ENCODE measurements around the gene MKI67. TPM values are rescaled to one million over a fixed set of nuclear protein-coding genes. Genes with fewer than 3 reads are reported as not detected.

The MKI67 gene
- total and polyA plus RNA-seq, 9 of the 15 experiments (the other 6 are each of a cell fraction or from before 2014, with no cell fraction given), result 11.8 to 86.5 (median 36.0) TPM

DNA sequence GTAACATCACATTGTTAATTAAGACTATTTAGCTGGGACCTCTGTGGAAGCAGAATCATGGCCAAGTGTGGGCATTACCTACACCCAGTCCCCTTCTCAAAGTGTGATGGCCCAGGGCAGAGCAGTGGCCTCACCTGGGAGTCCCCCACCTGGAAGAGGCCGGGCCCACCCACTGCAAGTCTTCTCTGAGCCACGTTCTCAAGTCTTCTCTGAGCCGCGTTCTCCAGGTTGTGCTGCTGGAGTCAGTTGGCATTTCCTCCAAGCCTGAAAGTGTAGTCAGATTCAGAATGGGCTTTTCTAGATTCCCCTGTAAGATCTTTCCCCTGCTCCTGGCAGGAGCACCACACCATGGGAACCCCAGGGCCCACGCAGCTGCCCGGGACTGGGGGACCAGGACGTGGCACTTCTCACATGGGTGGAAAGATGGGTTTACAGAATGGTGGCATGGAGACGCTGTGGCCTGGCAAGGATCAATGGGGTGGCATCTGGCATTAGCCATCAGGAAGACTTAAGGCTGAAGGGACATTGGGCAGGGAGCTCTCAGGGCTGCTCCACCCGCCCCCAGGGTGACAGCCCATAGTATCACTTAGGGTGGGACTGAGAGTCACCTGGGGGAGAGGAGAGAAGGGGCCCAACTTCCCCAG, 68.0 kb downstream of the MKI67 start:
- no peak overlapping the region for H3K4me2 ChIP-seq (ENCODE audit: insufficient read depth, low read length)
- CTCF ChIA-PET (ENCODE audit: low intra/inter-chr PET ratio), result no interaction called here
- TF ChIP-seq, protein P1, sequence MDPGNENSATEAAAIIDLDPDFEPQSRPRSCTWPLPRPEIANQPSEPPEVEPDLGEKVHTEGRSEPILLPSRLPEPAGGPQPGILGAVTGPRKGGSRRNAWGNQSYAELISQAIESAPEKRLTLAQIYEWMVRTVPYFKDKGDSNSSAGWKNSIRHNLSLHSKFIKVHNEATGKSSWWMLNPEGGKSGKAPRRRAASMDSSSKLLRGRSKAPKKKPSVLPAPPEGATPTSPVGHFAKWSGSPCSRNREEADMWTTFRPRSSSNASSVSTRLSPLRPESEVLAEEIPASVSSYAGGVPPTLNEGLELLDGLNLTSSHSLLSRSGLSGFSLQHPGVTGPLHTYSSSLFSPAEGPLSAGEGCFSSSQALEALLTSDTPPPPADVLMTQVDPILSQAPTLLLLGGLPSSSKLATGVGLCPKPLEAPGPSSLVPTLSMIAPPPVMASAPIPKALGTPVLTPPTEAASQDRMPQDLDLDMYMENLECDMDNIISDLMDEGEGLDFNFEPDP (CRISPR knock-in tag; IDR thresholded peaks at IDR 0.05), result no peak
- TF ChIP-seq ARID1B (IDR thresholded peaks at IDR 0.05) (no peak), PPARD (CRISPR knock-in tag; IDR thresholded peaks at IDR 0.05) (no peak)
- TF ChIP-seq, protein P2, sequence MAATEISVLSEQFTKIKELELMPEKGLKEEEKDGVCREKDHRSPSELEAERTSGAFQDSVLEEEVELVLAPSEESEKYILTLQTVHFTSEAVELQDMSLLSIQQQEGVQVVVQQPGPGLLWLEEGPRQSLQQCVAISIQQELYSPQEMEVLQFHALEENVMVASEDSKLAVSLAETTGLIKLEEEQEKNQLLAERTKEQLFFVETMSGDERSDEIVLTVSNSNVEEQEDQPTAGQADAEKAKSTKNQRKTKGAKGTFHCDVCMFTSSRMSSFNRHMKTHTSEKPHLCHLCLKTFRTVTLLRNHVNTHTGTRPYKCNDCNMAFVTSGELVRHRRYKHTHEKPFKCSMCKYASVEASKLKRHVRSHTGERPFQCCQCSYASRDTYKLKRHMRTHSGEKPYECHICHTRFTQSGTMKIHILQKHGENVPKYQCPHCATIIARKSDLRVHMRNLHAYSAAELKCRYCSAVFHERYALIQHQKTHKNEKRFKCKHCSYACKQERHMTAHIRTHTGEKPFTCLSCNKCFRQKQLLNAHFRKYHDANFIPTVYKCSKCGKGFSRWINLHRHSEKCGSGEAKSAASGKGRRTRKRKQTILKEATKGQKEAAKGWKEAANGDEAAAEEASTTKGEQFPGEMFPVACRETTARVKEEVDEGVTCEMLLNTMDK (IDR thresholded peaks at IDR 0.05; ENCODE audit: borderline replicate concordance, insufficient read depth, low read depth, low read length, poor library complexity, severe bottlenecking), result no peak
- TF ChIP-seq, protein P3, sequence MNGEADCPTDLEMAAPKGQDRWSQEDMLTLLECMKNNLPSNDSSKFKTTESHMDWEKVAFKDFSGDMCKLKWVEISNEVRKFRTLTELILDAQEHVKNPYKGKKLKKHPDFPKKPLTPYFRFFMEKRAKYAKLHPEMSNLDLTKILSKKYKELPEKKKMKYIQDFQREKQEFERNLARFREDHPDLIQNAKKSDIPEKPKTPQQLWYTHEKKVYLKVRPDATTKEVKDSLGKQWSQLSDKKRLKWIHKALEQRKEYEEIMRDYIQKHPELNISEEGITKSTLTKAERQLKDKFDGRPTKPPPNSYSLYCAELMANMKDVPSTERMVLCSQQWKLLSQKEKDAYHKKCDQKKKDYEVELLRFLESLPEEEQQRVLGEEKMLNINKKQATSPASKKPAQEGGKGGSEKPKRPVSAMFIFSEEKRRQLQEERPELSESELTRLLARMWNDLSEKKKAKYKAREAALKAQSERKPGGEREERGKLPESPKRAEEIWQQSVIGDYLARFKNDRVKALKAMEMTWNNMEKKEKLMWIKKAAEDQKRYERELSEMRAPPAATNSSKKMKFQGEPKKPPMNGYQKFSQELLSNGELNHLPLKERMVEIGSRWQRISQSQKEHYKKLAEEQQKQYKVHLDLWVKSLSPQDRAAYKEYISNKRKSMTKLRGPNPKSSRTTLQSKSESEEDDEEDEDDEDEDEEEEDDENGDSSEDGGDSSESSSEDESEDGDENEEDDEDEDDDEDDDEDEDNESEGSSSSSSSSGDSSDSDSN (IDR thresholded peaks at IDR 0.05; ENCODE audit: borderline replicate concordance in 1 of 2, low read depth in 2 of 2, low read length in 2 of 2), result no peak

More for the DNA sequence above, 68.0 kb downstream of the MKI67 start:
- in situ Hi-C loops (cut with MboI), result no loop called here
- no TSS peak for BruUV-seq (replicated peaks)
- DNase-seq (ENCODE audit: extremely low read depth in 1 of 4, low spot score in 3 of 4), result no peak
- POLR2A ChIA-PET, result no interaction called here
- ATAC-seq, result no peak
- Histone ChIP-seq H4K20me1 (replicated peaks; ENCODE audit: control insufficient read depth, insufficient read depth, low read length) (no peaks in the 10 kb centered on the region), H3K4me1 (replicated peaks in 1 of 2; ENCODE audit: control insufficient read depth in 2 of 2, insufficient read depth in 2 of 2, low read length in 2 of 2) (peaks cover 0 to under 1% of the 10 kb centered on the region in 2 experiments; a peak in 2 of 5 replicates), H2AFZ (ENCODE audit: low read depth, low read length) (no peak overlapping the region), H3K9me1 (ENCODE audit: control insufficient read depth, insufficient read depth, low read length) (no peaks in the 10 kb centered on the region), H3K27ac (ENCODE audit: extremely low read depth, low read depth, low read length) (no peak overlapping the region), H3K9ac (ENCODE audit: insufficient read depth in 1 of 2, low read depth in 2 of 2, low read length in 2 of 2) (no peak overlapping the region), H3K36me3 (ENCODE audit: control insufficient read depth, insufficient read depth, low read length) (no peaks in the 10 kb centered on the region), H3K4me3 (no peak overlapping the region), H3K79me2 (ENCODE audit: control insufficient read depth, insufficient read depth, low read length) (no peaks in the 10 kb centered on the region), H3K9me3 (replicated peaks; ENCODE audit: control insufficient read depth, insufficient read depth, low read depth, low read length) (no peaks in the 10 kb centered on the region), H3K27me3 (ENCODE audit: control insufficient read depth in 2 of 2, insufficient read depth in 2 of 2, low read length in 2 of 2) (peaks cover 0 to 25% of the 10 kb centered on the region in 2 experiments; a peak in 3 of 5 replicates)
- intact Hi-C loops (cut with micrococcal nuclease), result no loop called here
- FAIRE-seq, result no peak
- 0% methylated on average over 6 of the region's 9 CpGs for whole genome bisulfite sequencing (ENCODE audit: insufficient coverage, low coverage, missing lambda C conversion rate)

All from K562 (cell line).